ENCODE results near the gene STAM2. TPM values are rescaled to one million over a fixed set of nuclear protein-coding genes. Genes with fewer than 3 reads are reported as not detected.
"Not testable (repeated sequence)": the region's sequence is repeated elsewhere in the genome, so short reads cannot be mapped to it uniquely, and the experiment has no call there.

STAM2 gene
- total and polyA plus RNA-seq, 2 of the 13 experiments (the other 11 are each of a cell fraction or from before 2014, with no cell fraction given), result 14.7 to 24.1 TPM

- 52% methylated on average over 4 of the region's 4 CpGs for WGBS (ENCODE audit: low lambda C conversion rate)
- H3K36me3 ChIP-seq (replicated peaks in 1 of 2; ENCODE audit: control insufficient read depth in 1 of 2, insufficient read depth in 2 of 2, low read length in 2 of 2), result no peaks in the 10 kb centered on the region
- ChIA-PET POLR2A (no interaction called here), CTCF (ENCODE audit: low intra/inter-chr PET ratio, low total read pairs) (no interaction called here)
- no peak overlapping the region for H2AFZ ChIP-seq (ENCODE audit: low read length)
- peak overlapping the region; percentile 37 for H3K4me2 ChIP-seq (ENCODE audit: low read depth, low read length)
- no TSS peak for BruUV-seq (replicated peaks)
- H3K27ac ChIP-seq (ENCODE audit: extremely low read length, insufficient read depth, low read length), result peak overlapping the region; percentile 8
- DNase-seq (ENCODE audit: low spot score) (no peak), FAIRE-seq (peak; percentile 37), ATAC-seq (no peak)
- in situ Hi-C loops (cut with HindIII; ENCODE audit: extremely low pct_ligation_motif_present, low pct_unique_long_range_greater_than_20kb), result loop anchor here (10.0 kb wide), 1 partner anchor 137 kb away; no protein-coding TSS in a partner anchor
- peaks cover 49% of the 10 kb centered on the region for H3K79me2 ChIP-seq (ENCODE audit: insufficient read depth, low read length)
- H4K20me1 ChIP-seq (ENCODE audit: insufficient read depth, low read length), result no peaks in the 10 kb centered on the region; the same call in 1 of the 2 replicates
- peaks cover 44% of the 10 kb centered on the region for H3K4me1 ChIP-seq (ENCODE audit: insufficient read depth, low read length)
- TF ChIP-seq CEBPG (CRISPR knock-in tag; IDR thresholded peaks at IDR 0.05) (0 out of 2 replicates have a peak, but pooled peaks have one; percentile 30), TEAD3 (CRISPR knock-in tag; optimal IDR thresholded peaks at IDR 0.05; ENCODE audit: borderline replicate concordance) (peak; percentile 65), PITX1 (CRISPR knock-in tag; IDR thresholded peaks at IDR 0.05) (no peak), FOXA1 (IDR thresholded peaks at IDR 0.05) (no peak), FOXA1 (CRISPR knock-in tag; IDR thresholded peaks at IDR 0.05) (peak; percentile 25; the same call in 1 of the 2 replicates), PHF21A (CRISPR knock-in tag; IDR thresholded peaks at IDR 0.05) (no peak), ZNF24 (IDR thresholded peaks at IDR 0.05) (no peak), KAT8 (CRISPR knock-in tag; IDR thresholded peaks at IDR 0.05) (no peak), ZNF335 (CRISPR knock-in tag; IDR thresholded peaks at IDR 0.05) (peak; percentile 83)
- H3K27me3 ChIP-seq (ENCODE audit: control insufficient read depth in 1 of 2, insufficient read depth in 2 of 2, low read length in 2 of 2), result no peaks in the 10 kb centered on the region; a peak in 1 of 5 replicates
- no peak overlapping the region for H3K9ac ChIP-seq (ENCODE audit: insufficient read depth, low read depth, low read length)
- intact Hi-C loops (cut with micrococcal nuclease; ENCODE audit: unreplicated experiment), result loop anchor here (10.0 kb wide), 1 partner anchor 243 kb away; no protein-coding TSS in a partner anchor
- no peaks in the 10 kb centered on the region for H3K9me3 ChIP-seq (ENCODE audit: low read length)
- no peak overlapping the region for H3K4me3 ChIP-seq (replicated peaks in 1 of 3; ENCODE audit: insufficient read depth in 1 of 3, low read depth in 2 of 3, low read length in 3 of 3)
Measured at GRCh38 chr2:152171718-152172117, 3.8 kb downstream of the STAM2 start.

GRCh38 chr2:152169158-152169557 is 6.4 kb downstream of the STAM2 start:
- peaks cover 59% of the 10 kb centered on the region for H3K79me2 ChIP-seq (ENCODE audit: insufficient read depth, low read length)
- H3K9ac ChIP-seq (ENCODE audit: insufficient read depth, low read depth, low read length); H3K27ac ChIP-seq (ENCODE audit: extremely low read length, insufficient read depth, low read length); ATAC-seq; H3K9me3 ChIP-seq (ENCODE audit: low read length); H4K20me1 ChIP-seq (ENCODE audit: insufficient read depth, low read length); in situ Hi-C loops (cut with HindIII; ENCODE audit: extremely low pct_ligation_motif_present, low pct_unique_long_range_greater_than_20kb); H3K4me2 ChIP-seq (ENCODE audit: low read depth, low read length); H3K36me3 ChIP-seq (replicated peaks in 1 of 2; ENCODE audit: control insufficient read depth in 1 of 2, insufficient read depth in 2 of 2, low read length in 2 of 2); H3K4me3 ChIP-seq (replicated peaks in 1 of 3; ENCODE audit: insufficient read depth in 1 of 3, low read depth in 2 of 3, low read length in 3 of 3); POLR2A ChIA-PET; CTCF ChIA-PET (ENCODE audit: low intra/inter-chr PET ratio, low total read pairs); H3K27me3 ChIP-seq (ENCODE audit: control insufficient read depth in 1 of 2, insufficient read depth in 2 of 2, low read length in 2 of 2); BruUV-seq (replicated peaks); intact Hi-C loops (cut with micrococcal nuclease; ENCODE audit: unreplicated experiment); H2AFZ ChIP-seq (ENCODE audit: low read length); DNase-seq (ENCODE audit: low spot score): not testable (repeated sequence)
- 90% methylated on average over 7 of the region's 7 CpGs for WGBS (ENCODE audit: low lambda C conversion rate)
- peaks cover 38% of the 10 kb centered on the region for H3K4me1 ChIP-seq (ENCODE audit: insufficient read depth, low read length)
- 0 out of 2 replicates have a peak, but pooled peaks have one; percentile 31 for TF ChIP-seq CEBPG (CRISPR knock-in tag; IDR thresholded peaks at IDR 0.05)
- TF ChIP-seq CEBPB (IDR thresholded peaks at IDR 0.05; ENCODE audit: borderline replicate concordance, low read depth, low read length), result peak; percentile 67; the same call in 1 of the 2 replicates
- peak; percentile 46 for FAIRE-seq
